ENCODE results near the gene KANK3.
A peak's percentile ranks its signal among the peaks of the same experiment; 100 is the strongest.
"Not testable (repeated sequence)": the region's sequence is repeated elsewhere in the genome, so short reads cannot be mapped to it uniquely, and the experiment has no call there.

Gene KANK3

GRCh38 chr19:8342684-8343482, at the start of gene KANK3:
Gene KANK3 (minus strand): TSS chr19:8343262. CDS start chr19:8337828, 5,434 bp downstream.
- peak; percentile 67 for DNase-seq

DNA sequence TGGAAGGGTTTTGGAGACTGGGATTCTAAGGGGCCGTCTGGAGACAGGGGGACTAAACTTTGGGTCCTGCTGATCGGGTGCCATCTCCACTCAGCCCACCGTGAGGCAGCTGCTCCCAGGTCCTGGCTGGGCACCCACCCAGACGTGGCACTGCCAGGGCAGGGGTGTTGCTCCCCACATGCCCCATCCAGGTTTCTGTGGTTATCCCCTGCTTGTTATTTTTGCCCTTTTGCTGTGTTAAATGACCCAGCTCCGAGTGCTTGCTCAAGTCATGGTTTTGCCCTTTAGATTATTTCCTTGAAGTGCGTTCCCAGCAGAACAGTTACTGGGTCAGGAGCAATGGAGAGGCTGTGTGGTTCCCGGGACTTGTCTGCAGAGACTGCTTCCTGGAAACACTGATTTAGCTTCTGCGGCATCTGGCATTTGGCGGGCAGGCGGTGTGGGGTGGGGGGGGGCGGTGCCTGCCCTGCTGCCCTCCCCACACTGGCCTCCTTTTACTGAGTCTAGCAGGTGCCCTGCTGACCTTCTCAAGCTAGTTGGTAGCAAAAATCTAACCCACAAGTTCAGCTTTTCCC, 49.0 kb upstream of the KANK3 start:
- no peak for DNase-seq

DNA sequence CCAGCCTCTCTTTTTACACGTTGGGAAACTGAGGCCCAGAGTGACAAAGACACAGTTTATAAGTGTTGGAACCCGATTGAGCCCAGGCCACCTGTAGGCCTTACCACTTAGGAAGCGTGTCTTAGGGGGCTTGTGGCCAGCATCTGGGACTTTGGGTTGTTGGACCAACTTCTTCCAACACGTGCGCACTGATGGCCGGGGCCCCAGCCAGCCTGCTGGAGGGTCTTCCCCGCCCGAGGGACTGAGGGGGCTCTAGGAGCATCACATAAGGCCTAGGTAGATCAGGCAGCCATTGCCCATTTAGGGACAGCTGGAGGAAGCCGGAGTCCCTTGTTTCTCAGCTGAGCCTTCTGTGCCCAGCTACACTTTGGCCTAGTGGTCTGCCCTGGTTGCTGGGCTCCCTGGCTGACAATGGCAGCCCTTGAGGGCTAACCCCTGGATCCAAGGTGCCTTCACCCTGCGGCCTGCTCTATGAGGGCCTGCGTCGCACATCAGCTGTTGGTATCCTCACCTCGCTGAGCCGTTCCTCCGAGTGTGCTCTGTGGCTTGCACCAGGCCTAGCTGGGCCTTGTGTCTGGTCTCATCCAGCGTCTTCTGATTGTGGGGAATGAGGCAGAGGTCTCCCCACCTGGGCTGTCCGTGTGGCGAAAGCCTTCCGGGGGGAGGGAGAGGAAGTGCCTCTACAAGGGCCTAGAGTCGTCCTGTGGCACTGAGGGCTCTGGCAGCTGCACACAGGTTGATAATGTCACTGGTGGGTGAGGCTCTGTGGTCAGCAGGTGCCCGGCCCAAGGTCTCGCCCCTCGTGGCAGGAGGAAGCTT, 48.3 kb upstream of the KANK3 start:
- no peak for DNase-seq

DNA sequence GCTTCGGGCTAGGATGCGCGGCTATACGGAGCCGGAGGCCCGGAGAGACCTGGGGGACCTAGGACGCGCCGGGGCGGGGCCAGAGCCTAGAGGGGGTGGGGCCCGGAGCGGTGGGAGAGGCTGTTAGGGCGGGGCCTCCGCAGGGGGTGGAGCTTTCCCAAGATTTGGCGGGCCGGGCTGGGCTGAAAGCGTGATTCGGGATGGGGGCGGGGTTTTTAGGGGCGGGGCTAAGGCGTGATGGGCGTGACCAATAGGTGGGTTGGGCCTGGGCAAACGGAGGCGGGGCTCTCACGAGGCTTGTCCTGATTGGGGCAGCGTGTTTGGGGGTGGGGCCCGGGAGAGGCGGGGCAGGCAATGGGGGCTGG, 47.5 kb upstream of the KANK3 start:
- DNase-seq: peak; percentile 46

GRCh38 chr19:8389891-8390616, 47.0 kb upstream of the KANK3 start, which contains the start of gene RAB11B:
Gene RAB11B (plus strand): TSS chr19:8390360. CDS start chr19:8390417, 57 bp downstream.
- DNase-seq: peak; percentile 100

DNA sequence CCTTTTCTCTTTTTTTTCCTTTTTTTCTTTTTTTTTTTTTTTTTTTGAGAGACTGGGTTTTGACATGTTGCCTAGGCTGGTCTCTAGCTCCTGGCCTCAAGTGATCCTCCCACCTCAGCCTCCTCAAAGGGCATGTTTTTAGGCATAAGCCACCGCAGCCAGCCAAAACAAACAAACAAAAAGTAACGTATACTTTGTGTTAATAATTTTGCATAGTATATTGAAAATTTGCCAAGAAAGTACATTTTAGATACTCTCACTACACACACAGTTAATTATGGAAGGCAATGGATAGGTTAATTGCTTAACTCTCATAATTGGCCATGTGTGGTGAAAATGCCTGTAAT, 45.5 kb upstream of the KANK3 start:
- no peak for DNase-seq

DNA sequence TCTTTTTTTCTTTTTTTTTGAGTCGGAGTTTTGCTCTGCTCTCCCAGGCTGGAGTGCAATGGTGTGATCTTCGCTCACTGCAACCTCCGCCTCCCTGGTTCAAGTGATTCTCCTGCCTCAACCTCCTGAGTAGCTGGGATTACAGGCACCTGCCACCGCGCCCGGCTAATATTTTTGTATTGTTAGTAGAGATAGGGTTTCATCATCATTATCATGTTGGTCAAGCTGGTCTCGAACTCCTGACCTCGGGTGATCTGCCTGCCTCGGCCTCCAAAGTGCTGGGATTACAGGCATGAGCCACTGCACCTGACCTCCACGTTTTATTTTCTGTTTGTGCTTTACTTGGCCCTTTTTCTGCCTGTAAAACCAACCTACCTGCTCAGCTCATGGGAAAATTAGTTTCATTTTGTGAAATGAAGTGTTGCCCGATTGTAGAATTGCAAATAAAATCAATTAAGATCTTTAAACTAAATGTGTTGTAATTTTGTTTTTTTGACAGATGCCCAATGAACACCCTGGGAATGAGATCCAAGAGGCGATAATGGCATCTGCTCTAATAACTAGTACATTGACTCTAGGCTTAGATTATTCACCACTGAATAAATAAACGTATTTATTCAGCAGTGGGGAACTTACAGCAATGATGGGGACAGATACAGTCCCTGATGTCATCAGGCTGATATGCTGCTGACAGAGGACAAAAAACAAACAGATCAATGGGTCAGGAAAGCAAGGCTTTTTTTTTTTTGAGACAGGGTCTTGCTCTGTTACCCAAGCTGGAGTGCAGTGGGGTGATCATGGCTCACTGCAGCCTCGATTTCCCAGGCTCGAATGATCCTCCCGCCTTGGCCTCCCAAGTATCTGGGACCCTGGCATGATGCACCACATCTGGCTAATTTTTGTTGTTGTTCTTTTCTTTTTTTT, 44.9 kb upstream of the KANK3 start:
- no peak for DNase-seq

GRCh38 chr19:8386990-8387389, 43.9 kb upstream of the KANK3 start:
- DNase-seq: no peak

- not testable (repeated sequence) for DNase-seq
Measured at GRCh38 chr19:8386419-8386818, 43.4 kb upstream of the KANK3 start.

GRCh38 chr19:8385566-8385965, 42.5 kb upstream of the KANK3 start:
- not testable (repeated sequence) for DNase-seq

DNA sequence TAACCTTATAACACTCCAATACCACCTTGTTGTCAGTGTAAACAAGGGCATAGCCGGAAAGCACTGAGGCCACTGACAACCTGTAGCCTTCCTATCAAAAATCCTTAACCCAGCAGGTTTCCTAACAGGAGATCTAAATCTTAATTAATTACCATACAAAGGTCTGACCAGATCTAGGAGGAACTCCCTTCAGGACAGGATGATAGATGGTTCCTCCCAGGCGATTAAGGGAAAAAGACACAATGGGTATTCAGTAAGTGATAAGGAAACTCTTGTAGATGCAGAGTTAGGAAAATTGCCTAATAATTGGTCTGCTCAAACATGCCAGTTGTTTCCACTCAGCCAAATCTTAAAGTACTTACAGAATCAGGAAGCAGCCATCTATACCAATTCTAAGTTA, 42.0 kb upstream of the KANK3 start:
- not testable (repeated sequence) for DNase-seq

DNA sequence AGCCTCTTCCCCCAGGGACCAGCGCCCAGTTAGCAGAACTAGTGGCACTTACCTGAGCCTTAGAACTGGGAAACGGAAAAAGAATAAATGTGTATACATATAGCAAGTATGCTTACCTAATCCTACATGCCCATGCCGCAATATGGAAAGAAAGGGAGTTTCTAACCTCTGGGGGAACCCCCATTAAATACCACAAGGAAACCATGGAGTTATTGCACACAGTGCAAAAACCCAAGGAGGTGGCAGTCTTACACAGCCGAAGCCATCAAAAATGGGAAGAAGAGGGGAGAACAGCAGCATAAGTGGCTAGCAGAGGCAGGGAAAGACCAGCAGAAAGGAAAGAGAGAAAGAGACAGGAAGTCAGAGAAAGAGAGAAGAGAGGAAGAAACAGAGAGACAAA, 41.5 kb upstream of the KANK3 start:
- not testable (repeated sequence) for DNase-seq

DNA sequence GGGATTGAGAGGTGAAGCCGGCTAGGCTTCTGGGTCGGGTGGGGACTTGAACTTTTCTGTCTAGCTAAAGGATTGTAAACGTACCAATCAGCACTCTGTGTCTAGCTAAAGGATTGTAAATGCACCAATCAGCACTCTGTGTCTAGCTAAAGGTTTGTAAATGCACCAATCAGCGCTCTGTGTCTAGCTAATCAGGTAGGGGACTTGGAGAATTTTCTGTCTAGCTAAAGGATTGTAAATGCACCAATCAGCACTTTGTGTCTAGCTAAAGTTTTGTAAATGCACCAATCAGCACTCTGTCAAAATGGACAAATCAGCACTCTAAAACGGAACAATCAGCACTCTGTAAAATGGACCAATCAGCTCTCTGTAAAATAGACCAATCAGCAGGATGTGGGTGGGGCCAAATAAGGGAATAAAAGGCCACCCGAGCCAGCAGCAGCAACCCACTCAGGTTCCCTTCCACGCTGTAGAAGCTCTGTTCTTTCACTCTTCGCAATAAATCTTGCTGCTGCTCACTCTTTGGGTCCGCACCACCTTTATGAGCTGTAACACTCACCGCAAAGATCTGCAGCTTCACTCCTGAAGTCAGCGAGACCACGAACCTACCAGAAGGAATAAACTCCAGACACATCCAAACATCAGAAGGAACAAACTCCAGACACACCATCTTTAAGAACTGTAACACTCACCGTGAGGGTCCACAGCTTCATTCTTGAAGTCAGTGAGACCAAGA, 36.3 kb upstream of the KANK3 start:
- not testable (repeated sequence) for DNase-seq

DNA sequence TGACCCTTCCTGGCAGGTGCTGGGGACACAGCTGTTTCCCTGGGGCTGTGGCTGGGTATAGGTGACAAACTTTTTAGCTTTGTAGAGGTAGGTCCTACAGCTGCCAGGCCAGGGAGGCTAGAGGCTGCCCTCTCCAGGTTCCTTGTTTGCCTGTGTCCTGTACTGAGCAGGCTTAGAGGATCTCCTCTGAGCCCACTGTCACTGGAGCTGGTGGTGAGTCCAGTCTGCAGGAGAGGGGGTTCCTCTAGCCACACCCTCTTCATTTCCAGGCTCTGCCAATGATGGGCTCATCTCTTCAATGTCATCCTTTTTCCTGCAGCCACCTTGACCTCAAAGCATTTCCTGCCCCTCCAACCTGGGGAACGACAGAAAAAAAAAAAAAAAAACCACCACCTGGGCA, 34.5 kb upstream of the KANK3 start:
- no peak for DNase-seq

DNA sequence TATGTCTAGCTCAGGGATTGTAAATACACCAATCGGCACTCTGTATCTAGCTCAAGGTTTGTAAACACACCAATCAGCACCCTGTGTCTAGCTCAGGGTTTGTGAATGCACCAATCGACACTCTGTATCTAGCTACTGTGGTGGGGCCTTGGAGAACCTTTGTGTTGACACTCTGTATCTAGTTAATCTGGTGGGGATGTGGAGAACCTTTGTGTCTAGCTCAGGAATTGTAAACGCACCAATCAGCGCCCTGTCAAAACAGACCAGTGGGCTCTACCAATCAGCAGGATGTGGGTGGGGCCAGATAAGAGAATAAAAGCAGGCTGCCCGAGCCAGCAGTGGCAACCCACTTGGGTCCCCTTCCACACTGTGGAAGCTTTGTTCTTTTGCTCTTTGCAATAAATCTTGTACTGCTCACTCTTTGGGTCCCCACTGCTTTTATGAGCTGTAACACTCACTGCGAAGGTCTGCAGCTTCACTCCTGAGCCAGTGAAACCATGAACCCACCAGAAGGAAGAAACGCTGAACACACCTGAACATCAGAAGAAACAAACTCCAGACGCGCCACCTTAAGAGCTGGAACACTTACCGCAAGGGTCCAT, 33.4 kb upstream of the KANK3 start:
- DNase-seq: not testable (repeated sequence)

GRCh38 chr19:8375766-8376165, 32.7 kb upstream of the KANK3 start:
- DNase-seq: not testable (repeated sequence)

DNA sequence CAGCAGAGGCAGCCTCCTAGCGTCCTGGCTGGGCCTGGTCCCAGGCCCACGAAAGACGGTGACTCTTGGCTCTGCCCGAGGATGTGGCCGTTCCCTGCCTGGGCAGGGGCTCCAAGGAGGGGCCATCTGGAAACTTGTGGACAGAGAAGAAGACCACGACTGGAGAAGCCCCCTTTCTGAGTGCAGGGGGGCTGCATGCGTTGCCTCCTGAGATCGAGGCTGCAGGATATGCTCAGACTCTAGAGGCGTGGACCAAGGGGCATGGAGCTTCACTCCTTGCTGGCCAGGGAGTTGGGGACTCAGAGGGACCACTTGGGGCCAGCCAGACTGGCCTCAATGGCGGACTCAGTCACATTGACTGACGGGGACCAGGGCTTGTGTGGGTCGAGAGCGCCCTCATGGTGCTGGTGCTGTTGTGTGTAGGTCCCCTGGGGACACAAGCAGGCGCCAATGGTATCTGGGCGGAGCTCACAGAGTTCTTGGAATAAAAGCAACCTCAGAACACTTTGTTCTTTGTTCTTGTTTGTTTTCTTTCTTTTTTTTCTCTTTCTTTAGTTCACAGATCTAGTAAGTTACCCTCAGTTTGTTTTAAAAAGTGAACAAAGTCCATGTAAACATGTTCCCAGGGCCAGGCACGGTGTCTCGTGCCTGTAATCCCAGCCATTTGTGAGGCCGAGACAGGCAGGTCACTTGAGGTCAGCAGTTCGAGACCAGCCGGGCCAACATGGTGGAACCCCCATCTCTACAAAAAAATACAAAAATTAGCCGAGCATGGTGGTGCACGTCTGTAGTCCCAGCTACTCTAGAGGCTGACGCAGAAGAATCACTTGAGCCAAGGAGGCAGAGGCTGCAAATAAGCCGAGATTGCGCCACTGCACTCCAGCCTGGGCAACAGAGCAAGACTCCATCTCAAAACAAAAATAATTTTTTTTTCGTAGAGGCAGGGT, 31.1 kb upstream of the KANK3 start:
- no peak for DNase-seq

DNA sequence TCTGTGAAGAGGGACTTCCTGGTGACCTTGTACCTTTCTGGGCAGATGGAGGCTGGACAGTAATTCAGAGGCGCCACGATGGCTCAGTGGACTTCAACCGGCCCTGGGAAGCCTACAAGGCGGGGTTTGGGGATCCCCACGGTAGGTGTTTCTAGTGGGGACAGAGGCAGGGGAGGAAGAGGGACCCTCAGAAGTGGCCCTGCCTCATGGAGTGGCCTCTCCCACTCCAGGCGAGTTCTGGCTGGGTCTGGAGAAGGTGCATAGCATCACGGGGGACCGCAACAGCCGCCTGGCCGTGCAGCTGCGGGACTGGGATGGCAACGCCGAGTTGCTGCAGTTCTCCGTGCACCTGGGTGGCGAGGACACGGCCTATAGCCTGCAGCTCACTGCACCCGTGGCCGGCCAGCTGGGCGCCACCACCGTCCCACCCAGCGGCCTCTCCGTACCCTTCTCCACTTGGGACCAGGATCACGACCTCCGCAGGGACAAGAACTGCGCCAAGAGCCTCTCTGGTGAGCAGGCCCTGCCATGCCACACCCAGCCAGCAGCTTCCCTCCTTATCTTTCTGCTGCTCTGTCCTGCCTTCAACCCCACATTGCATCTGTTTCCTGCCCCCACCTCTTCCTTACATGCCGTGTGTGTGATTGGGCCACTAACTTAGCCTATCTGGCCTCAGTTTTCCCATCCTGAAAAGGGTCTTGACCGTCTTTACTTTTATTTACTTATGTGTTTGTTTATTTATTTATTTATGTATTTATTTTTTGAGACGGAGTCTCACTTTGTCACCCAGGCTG, 28.1 kb upstream of the KANK3 start:
- no peak for DNase-seq

Measured in NCI-H1436 treated with DMSO at 0.1 percent for 48 hours (cell line).